Natural killer cell treated with Interleukin-12 subunit alpha and Interleukin-12 subunit beta and Interleukin-15 and Interleukin-18, amount 100 ng/mL, for 72 hours (primary cell): ENCODE data around the gene LYSMD4. TPM values are rescaled to one million over a fixed set of nuclear protein-coding genes. Genes with fewer than 3 reads are reported as not detected.

Experiments
- ATAC-seq, 2 donors: fragments of 150-1000 bp; cut with Tn5 transposase in 1 of 2; sonication (Bioruptor Pico), chemical (Tn5 transposase) in 1 of 2; 2 replicates each; pipeline ENCODE4 v1.10.0; 2021
- DNase-seq: peaks from one replicate; pipeline ENCODE4 v3.0.0; 2022; ENCODE audit warnings: low spot score
- H3K27ac Mint-ChIP-seq, 2 donors: 1 replicate in 1 of 2; 2 replicates in 1 of 2; pipeline ENCODE4 v1.8.0; 2022; ENCODE audit warnings: mixed read lengths in 2 of 2, mild to moderate bottlenecking in 1 of 2, moderate library complexity in 1 of 2
- H3K27me3 Mint-ChIP-seq, 2 donors: 1 replicate in 1 of 2; 2 replicates in 1 of 2; pipeline ENCODE4 v1.8.0; 2022; ENCODE audit warnings: mixed read lengths in 2 of 2
- H3K36me3 Mint-ChIP-seq: one replicate; pipeline ENCODE4 v1.8.0; 2022; ENCODE audit warnings: mixed read lengths
- H3K4me1 Mint-ChIP-seq, 2 donors: 1 replicate in 1 of 2; 2 replicates in 1 of 2; pipeline ENCODE4 v1.8.0; 2022; ENCODE audit warnings: low read depth in 2 of 2, mixed read lengths in 2 of 2, mild to moderate bottlenecking in 1 of 2
- H3K4me3 Mint-ChIP-seq: one replicate; pipeline ENCODE4 v1.8.0; 2022; ENCODE audit warnings: mixed read lengths
- H3K9me3 Mint-ChIP-seq: 2 replicates; pipeline ENCODE4 v1.8.0; 2022; ENCODE audit warnings: mixed read lengths
- total RNA-seq, 2 donors: library from RNA; stranded (reverse); gene quantifications; one replicate each; pipeline ENCODE4 v1.2.3, GENCODE V29; 2022

The LYSMD4 gene
- total RNA-seq, 2 donors from 2014 or later: 10.6 to 10.8 TPM

- Mint-ChIP-seq H3K4me1 (peaks cover 41 to 43% of the 10 kb centered on the region in 2 donors), H3K4me3 (no peak overlapping the region), H3K9me3 (no peaks in the 10 kb centered on the region), H3K36me3 (peaks cover 11% of the 10 kb centered on the region), H3K27ac (no peak overlapping the region), H3K27me3 (no peaks in the 10 kb centered on the region)
- ATAC-seq (no peak), DNase-seq (no peak)
Observed at GRCh38 chr15:99722406-99722805, 10.8 kb downstream of the LYSMD4 start.

- H3K9me3 Mint-ChIP-seq: no peaks in the 10 kb centered on the region
- DNase-seq: no peak
- no peak overlapping the region for H3K4me3 Mint-ChIP-seq
- ATAC-seq: no peak
- peaks cover 41 to 43% of the 10 kb centered on the region in 2 donors for H3K4me1 Mint-ChIP-seq
- H3K27me3 Mint-ChIP-seq: no peaks in the 10 kb centered on the region
- H3K36me3 Mint-ChIP-seq: peaks cover 11% of the 10 kb centered on the region
- H3K27ac Mint-ChIP-seq: peak overlapping the region in 1 of 2 donors; percentile 68
Observed at GRCh38 chr15:99721896-99722295, 11.3 kb downstream of the LYSMD4 start.

GRCh38 chr15:99721104-99721778 is 12.0 kb downstream of the LYSMD4 start:
- no peaks in the 10 kb centered on the region for H3K27me3 Mint-ChIP-seq
- no peaks in the 10 kb centered on the region for H3K9me3 Mint-ChIP-seq
- H3K27ac Mint-ChIP-seq: peak overlapping the region; percentile 67 to 68
- ATAC-seq (no peak), DNase-seq (no peak)
- peaks cover 11% of the 10 kb centered on the region for H3K36me3 Mint-ChIP-seq
- peak overlapping the region; percentile 66 for H3K4me3 Mint-ChIP-seq
- H3K4me1 Mint-ChIP-seq: peaks cover 41 to 43% of the 10 kb centered on the region in 2 donors

GRCh38 chr15:99720533-99720932 is 12.7 kb downstream of the LYSMD4 start:
- no peaks in the 10 kb centered on the region for H3K27me3 Mint-ChIP-seq
- ATAC-seq (no peak), DNase-seq (no peak)
- peaks cover 44 to 46% of the 10 kb centered on the region in 2 donors for H3K4me1 Mint-ChIP-seq
- H3K27ac Mint-ChIP-seq: peak overlapping the region; percentile 67 to 68
- H3K9me3 Mint-ChIP-seq: no peaks in the 10 kb centered on the region
- H3K4me3 Mint-ChIP-seq: peak overlapping the region; percentile 66
- peaks cover 11% of the 10 kb centered on the region for H3K36me3 Mint-ChIP-seq

- DNase-seq: no peak
- Mint-ChIP-seq H3K27me3 (no peaks in the 10 kb centered on the region), H3K36me3 (peaks cover 11% of the 10 kb centered on the region), H3K27ac (peak overlapping the region; percentile 67 to 68), H3K4me1 (peaks cover 51 to 55% of the 10 kb centered on the region in 2 donors), H3K9me3 (no peaks in the 10 kb centered on the region), H3K4me3 (peak overlapping the region; percentile 74)
- peak; percentile 89 to 90 for ATAC-seq
Observed at GRCh38 chr15:99719096-99719541, 14.1 kb downstream of the LYSMD4 start.

GRCh38 chr15:99718421-99718820 is 14.8 kb downstream of the LYSMD4 start:
- Mint-ChIP-seq H3K36me3 (peaks cover 11% of the 10 kb centered on the region), H3K4me3 (peak overlapping the region; percentile 74), H3K27me3 (no peaks in the 10 kb centered on the region), H3K27ac (peak overlapping the region; percentile 67 to 68), H3K9me3 (no peaks in the 10 kb centered on the region), H3K4me1 (peaks cover 50 to 51% of the 10 kb centered on the region in 2 donors)
- DNase-seq: no peak
- no peak for ATAC-seq

- Mint-ChIP-seq H3K36me3 (peaks cover 17% of the 10 kb centered on the region), H3K4me1 (peaks cover 53% of the 10 kb centered on the region in 2 donors), H3K27ac (peak overlapping the region; percentile 44 to 67), H3K9me3 (no peaks in the 10 kb centered on the region), H3K27me3 (no peaks in the 10 kb centered on the region), H3K4me3 (peak overlapping the region; percentile 6)
- DNase-seq (no peak), ATAC-seq (peak in 1 of 2 donors; percentile 62)
Observed at GRCh38 chr15:99717161-99718009, 15.9 kb downstream of the LYSMD4 start.

- no peak overlapping the region for H3K27ac Mint-ChIP-seq
- peaks cover 20% of the 10 kb centered on the region for H3K36me3 Mint-ChIP-seq
- no peak overlapping the region for H3K4me3 Mint-ChIP-seq
- H3K27me3 Mint-ChIP-seq: no peaks in the 10 kb centered on the region
- peaks cover 50 to 54% of the 10 kb centered on the region in 2 donors for H3K4me1 Mint-ChIP-seq
- ATAC-seq (no peak), DNase-seq (no peak)
- no peaks in the 10 kb centered on the region for H3K9me3 Mint-ChIP-seq
Observed at GRCh38 chr15:99716540-99717095, 16.6 kb downstream of the LYSMD4 start.

GRCh38 chr15:99712415-99712814 is 20.8 kb downstream of the LYSMD4 start:
- Mint-ChIP-seq H3K27ac (no peak overlapping the region), H3K4me1 (peaks cover 22 to 32% of the 10 kb centered on the region in 2 donors), H3K9me3 (no peaks in the 10 kb centered on the region), H3K4me3 (no peak overlapping the region), H3K27me3 (no peaks in the 10 kb centered on the region), H3K36me3 (peaks cover 9% of the 10 kb centered on the region)
- no peak for ATAC-seq
- DNase-seq: no peak

- Mint-ChIP-seq H3K27me3 (no peaks in the 10 kb centered on the region), H3K27ac (no peak overlapping the region), H3K4me1 (peaks cover 30 to 36% of the 10 kb centered on the region in 2 donors), H3K4me3 (no peak overlapping the region), H3K9me3 (no peaks in the 10 kb centered on the region), H3K36me3 (peaks cover 9% of the 10 kb centered on the region)
- DNase-seq: no peak
- no peak for ATAC-seq
Observed at GRCh38 chr15:99711625-99712024, 21.6 kb downstream of the LYSMD4 start.

- Mint-ChIP-seq H3K36me3 (peaks cover 9% of the 10 kb centered on the region), H3K4me1 (peaks cover 24 to 30% of the 10 kb centered on the region in 2 donors), H3K27me3 (no peaks in the 10 kb centered on the region), H3K27ac (no peak overlapping the region), H3K9me3 (no peaks in the 10 kb centered on the region), H3K4me3 (no peak overlapping the region)
- ATAC-seq: no peak
- DNase-seq: no peak
Observed at GRCh38 chr15:99709243-99709986, 23.8 kb downstream of the LYSMD4 start.

- peaks cover 9% of the 10 kb centered on the region for H3K36me3 Mint-ChIP-seq
- peaks cover 32 to 34% of the 10 kb centered on the region in 2 donors for H3K4me1 Mint-ChIP-seq
- no peak for ATAC-seq
- peak overlapping the region in 1 of 2 donors; percentile 6 for H3K27ac Mint-ChIP-seq
- DNase-seq: no peak
- no peak overlapping the region for H3K4me3 Mint-ChIP-seq
- H3K9me3 Mint-ChIP-seq: no peaks in the 10 kb centered on the region
- H3K27me3 Mint-ChIP-seq: no peaks in the 10 kb centered on the region
Observed at GRCh38 chr15:99708563-99708962, 24.7 kb downstream of the LYSMD4 start.
